Measurements from ENCODE around the gene HVCN1. TPM values are rescaled to one million over a fixed set of nuclear protein-coding genes. Genes with fewer than 3 reads are reported as not detected.
"Not testable (repeated sequence)": the region's sequence is repeated elsewhere in the genome, so short reads cannot be mapped to it uniquely, and the experiment has no call there.

HVCN1 gene
- total RNA-seq, 1 experiment from 2014 or later = 0.99 TPM

DNA sequence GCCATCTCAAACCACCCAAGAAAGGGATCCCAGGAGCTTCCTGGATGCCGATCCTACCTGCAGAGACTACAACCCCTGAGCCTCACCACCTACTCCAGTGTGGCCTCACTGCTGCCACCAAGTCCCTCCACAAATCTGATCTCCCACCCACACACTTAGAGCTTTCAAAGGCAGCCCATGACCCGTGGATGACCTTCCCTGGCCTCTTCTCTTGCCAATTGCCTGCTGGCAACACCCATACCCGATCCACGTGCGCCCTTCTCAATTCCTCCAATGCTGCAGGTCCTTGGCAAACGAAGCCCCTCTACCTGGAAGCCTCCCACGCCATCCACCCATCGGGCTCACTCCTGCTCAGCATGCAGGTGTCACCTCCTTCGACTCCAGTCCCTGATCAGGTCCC lies 30.7 kb downstream of the HVCN1 start:
- no peak overlapping the region for H3K27ac Mint-ChIP-seq (ENCODE audit: unreplicated experiment)

DNA sequence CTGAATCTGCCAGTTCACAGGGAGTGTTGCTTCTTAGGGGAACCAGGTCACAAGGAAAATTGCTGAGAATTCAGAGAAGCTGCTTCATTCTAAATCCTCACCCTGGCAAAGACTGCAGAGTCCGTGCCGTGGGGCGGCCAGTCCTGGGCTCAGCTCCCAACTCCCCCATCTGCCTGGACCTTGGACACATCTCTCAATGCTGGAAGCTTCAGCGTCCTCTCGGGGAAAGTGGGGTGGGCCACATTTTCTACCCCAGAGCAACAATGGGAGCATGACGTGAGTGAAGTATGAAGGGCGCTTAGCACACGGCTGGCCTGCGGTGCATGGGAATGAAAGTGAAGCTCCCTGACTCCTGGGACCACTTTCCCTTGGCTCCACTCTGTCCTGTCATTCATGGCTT lies 31.2 kb downstream of the HVCN1 start:
- Mint-ChIP-seq H3K4me3 (ENCODE audit: low read depth, unreplicated experiment) (no peak overlapping the region), H3K36me3 (ENCODE audit: insufficient read depth, unreplicated experiment) (no peaks in the 10 kb centered on the region), H3K27ac (ENCODE audit: unreplicated experiment) (no peak overlapping the region), H3K4me1 (ENCODE audit: low read depth, unreplicated experiment) (no peaks in the 10 kb centered on the region), H3K9me3 (ENCODE audit: low read depth, unreplicated experiment) (no peaks in the 10 kb centered on the region), H3K27me3 (ENCODE audit: unreplicated experiment) (peaks cover 32% of the 10 kb centered on the region)
- TF ChIP-seq, protein P1, sequence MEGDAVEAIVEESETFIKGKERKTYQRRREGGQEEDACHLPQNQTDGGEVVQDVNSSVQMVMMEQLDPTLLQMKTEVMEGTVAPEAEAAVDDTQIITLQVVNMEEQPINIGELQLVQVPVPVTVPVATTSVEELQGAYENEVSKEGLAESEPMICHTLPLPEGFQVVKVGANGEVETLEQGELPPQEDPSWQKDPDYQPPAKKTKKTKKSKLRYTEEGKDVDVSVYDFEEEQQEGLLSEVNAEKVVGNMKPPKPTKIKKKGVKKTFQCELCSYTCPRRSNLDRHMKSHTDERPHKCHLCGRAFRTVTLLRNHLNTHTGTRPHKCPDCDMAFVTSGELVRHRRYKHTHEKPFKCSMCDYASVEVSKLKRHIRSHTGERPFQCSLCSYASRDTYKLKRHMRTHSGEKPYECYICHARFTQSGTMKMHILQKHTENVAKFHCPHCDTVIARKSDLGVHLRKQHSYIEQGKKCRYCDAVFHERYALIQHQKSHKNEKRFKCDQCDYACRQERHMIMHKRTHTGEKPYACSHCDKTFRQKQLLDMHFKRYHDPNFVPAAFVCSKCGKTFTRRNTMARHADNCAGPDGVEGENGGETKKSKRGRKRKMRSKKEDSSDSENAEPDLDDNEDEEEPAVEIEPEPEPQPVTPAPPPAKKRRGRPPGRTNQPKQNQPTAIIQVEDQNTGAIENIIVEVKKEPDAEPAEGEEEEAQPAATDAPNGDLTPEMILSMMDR (IDR thresholded peaks at IDR 0.05; ENCODE audit: unreplicated experiment) = no peak
- CTCF ChIA-PET = no interaction called here
- intact Hi-C loops (cut with micrococcal nuclease; ENCODE audit: unreplicated experiment) = no loop called here
- no peak for DNase-seq
- BruUV-seq (replicated peaks) = no TSS peak

More for the DNA sequence above, 30.7 kb downstream of the HVCN1 start:
- BruUV-seq (replicated peaks) = no TSS peak
- DNase-seq = no peak
- Mint-ChIP-seq H3K36me3 (ENCODE audit: insufficient read depth, unreplicated experiment) (no peaks in the 10 kb centered on the region), H3K9me3 (ENCODE audit: low read depth, unreplicated experiment) (no peaks in the 10 kb centered on the region), H3K4me1 (ENCODE audit: low read depth, unreplicated experiment) (no peaks in the 10 kb centered on the region), H3K27me3 (ENCODE audit: unreplicated experiment) (peaks cover 34% of the 10 kb centered on the region), H3K4me3 (ENCODE audit: low read depth, unreplicated experiment) (no peak overlapping the region)
- CTCF ChIA-PET = no interaction called here
- intact Hi-C loops (cut with micrococcal nuclease; ENCODE audit: unreplicated experiment) = no loop called here
- TF ChIP-seq, protein P1 (IDR thresholded peaks at IDR 0.05; ENCODE audit: unreplicated experiment) = no peak

- CTCF ChIA-PET = no interaction called here
- BruUV-seq (replicated peaks) = no TSS peak
- TF ChIP-seq, protein P1 (IDR thresholded peaks at IDR 0.05; ENCODE audit: unreplicated experiment) = no peak
- Mint-ChIP-seq H3K27ac (ENCODE audit: unreplicated experiment) (no peak overlapping the region), H3K9me3 (ENCODE audit: low read depth, unreplicated experiment) (no peaks in the 10 kb centered on the region), H3K4me3 (ENCODE audit: low read depth, unreplicated experiment) (no peak overlapping the region), H3K4me1 (ENCODE audit: low read depth, unreplicated experiment) (no peaks in the 10 kb centered on the region), H3K27me3 (ENCODE audit: unreplicated experiment) (peaks cover 16% of the 10 kb centered on the region), H3K36me3 (ENCODE audit: insufficient read depth, unreplicated experiment) (no peaks in the 10 kb centered on the region)
- DNase-seq = no peak
- intact Hi-C loops (cut with micrococcal nuclease; ENCODE audit: unreplicated experiment) = no loop called here
Observed at GRCh38 chr12:110656071-110656655, 32.8 kb downstream of the HVCN1 start.

GRCh38 chr12:110654238-110654637 lies 34.7 kb downstream of the HVCN1 start:
- H3K9me3 Mint-ChIP-seq (ENCODE audit: low read depth, unreplicated experiment); DNase-seq; H3K36me3 Mint-ChIP-seq (ENCODE audit: insufficient read depth, unreplicated experiment); H3K4me3 Mint-ChIP-seq (ENCODE audit: low read depth, unreplicated experiment); CTCF ChIA-PET; H3K4me1 Mint-ChIP-seq (ENCODE audit: low read depth, unreplicated experiment); BruUV-seq (replicated peaks); intact Hi-C loops (cut with micrococcal nuclease; ENCODE audit: unreplicated experiment); H3K27ac Mint-ChIP-seq (ENCODE audit: unreplicated experiment): not testable (repeated sequence)
- H3K27me3 Mint-ChIP-seq (ENCODE audit: unreplicated experiment) = peaks cover 16% of the 10 kb centered on the region

GRCh38 chr12:110649341-110649847 lies 39.5 kb downstream of the HVCN1 start:
- Mint-ChIP-seq H3K36me3 (ENCODE audit: insufficient read depth, unreplicated experiment) (no peaks in the 10 kb centered on the region), H3K27me3 (ENCODE audit: unreplicated experiment) (no peaks in the 10 kb centered on the region), H3K9me3 (ENCODE audit: low read depth, unreplicated experiment) (no peaks in the 10 kb centered on the region), H3K4me3 (ENCODE audit: low read depth, unreplicated experiment) (no peak overlapping the region), H3K27ac (ENCODE audit: unreplicated experiment) (no peak overlapping the region), H3K4me1 (ENCODE audit: low read depth, unreplicated experiment) (no peaks in the 10 kb centered on the region)
- no TSS peak for BruUV-seq (replicated peaks)
- TF ChIP-seq, protein P1 (IDR thresholded peaks at IDR 0.05; ENCODE audit: unreplicated experiment) = no peak
- DNase-seq = no peak
- intact Hi-C loops (cut with micrococcal nuclease; ENCODE audit: unreplicated experiment) = no loop called here
- CTCF ChIA-PET = no interaction called here

All from Calu3 (cell line).